ENCODE measurements around the gene ICAM2.

The ICAM2 gene

GRCh38 chr17:64004218-64004770 lies 16.1 kb downstream of the ICAM2 start:
- Histone ChIP-seq H3K36me3 (ENCODE audit: control insufficient read depth, low read length) (peaks cover 14% of the 10 kb centered on the region; the same call in 1 of the 2 replicates), H3K4me3 (ENCODE audit: low read length) (no peak overlapping the region), H3K27me3 (ENCODE audit: control insufficient read depth, low read length) (peaks cover 6% of the 10 kb centered on the region), H3K9me3 (ENCODE audit: control insufficient read depth, insufficient read depth, low read length) (no peaks in the 10 kb centered on the region), H3K4me1 (ENCODE audit: control insufficient read depth, low read length) (no peaks in the 10 kb centered on the region), H3F3A (ENCODE audit: control insufficient read depth, insufficient read depth) (no peaks in the 10 kb centered on the region), H4K20me1 (ENCODE audit: control insufficient read depth, insufficient read depth, low read depth, low read length) (no peaks in the 10 kb centered on the region), H3K27ac (ENCODE audit: low read depth, low read length) (no peak overlapping the region), H3K9me2 (replicated peaks; ENCODE audit: control insufficient read depth, low read length) (no peaks in the 10 kb centered on the region), H3K79me2 (ENCODE audit: control insufficient read depth, low read length) (0 out of 2 replicates have a peak, but pooled peaks cover 2% of the 10 kb centered on the region), H3K4me2 (ENCODE audit: low read length) (no peak overlapping the region)
- no peak for TF ChIP-seq CTCF (IDR thresholded peaks at IDR 0.05; ENCODE audit: low read depth, low read length, poor library complexity, severe bottlenecking)
- no peak for TF ChIP-seq EZH2phosphoT487 (IDR thresholded peaks at IDR 0.05; ENCODE audit: borderline replicate concordance, low read length)

GRCh38 chr17:64003526-64004121 lies 16.8 kb downstream of the ICAM2 start:
- Histone ChIP-seq H3K4me2 (ENCODE audit: low read length) (no peak overlapping the region), H3K27ac (ENCODE audit: low read depth, low read length) (no peak overlapping the region), H3K4me1 (ENCODE audit: control insufficient read depth, low read length) (peaks cover 4% of the 10 kb centered on the region), H3K9me2 (replicated peaks; ENCODE audit: control insufficient read depth, low read length) (no peaks in the 10 kb centered on the region), H3K4me3 (ENCODE audit: low read length) (no peak overlapping the region), H3K27me3 (ENCODE audit: control insufficient read depth, low read length) (peaks cover 12% of the 10 kb centered on the region), H3K79me2 (ENCODE audit: control insufficient read depth, low read length) (0 out of 2 replicates have a peak, but pooled peaks cover 2% of the 10 kb centered on the region), H3F3A (ENCODE audit: control insufficient read depth, insufficient read depth) (no peaks in the 10 kb centered on the region), H3K9me3 (ENCODE audit: control insufficient read depth, insufficient read depth, low read length) (no peaks in the 10 kb centered on the region), H3K36me3 (ENCODE audit: control insufficient read depth, low read length) (peaks cover 14% of the 10 kb centered on the region; the same call in 1 of the 2 replicates), H4K20me1 (ENCODE audit: control insufficient read depth, insufficient read depth, low read depth, low read length) (no peaks in the 10 kb centered on the region)
- no peak for TF ChIP-seq EZH2phosphoT487 (IDR thresholded peaks at IDR 0.05; ENCODE audit: borderline replicate concordance, low read length)
- no peak for TF ChIP-seq CTCF (IDR thresholded peaks at IDR 0.05; ENCODE audit: low read depth, low read length, poor library complexity, severe bottlenecking)

- no peak overlapping the region for H3K4me2 ChIP-seq (ENCODE audit: low read length)
- no peaks in the 10 kb centered on the region for H4K20me1 ChIP-seq (ENCODE audit: control insufficient read depth, insufficient read depth, low read depth, low read length)
- H3K27ac ChIP-seq (ENCODE audit: low read depth, low read length): no peak overlapping the region
- H3K9me3 ChIP-seq (ENCODE audit: control insufficient read depth, insufficient read depth, low read length): no peaks in the 10 kb centered on the region
- H3K9me2 ChIP-seq (replicated peaks; ENCODE audit: control insufficient read depth, low read length): no peaks in the 10 kb centered on the region
- no peaks in the 10 kb centered on the region for H3K79me2 ChIP-seq (ENCODE audit: control insufficient read depth, low read length)
- H3K4me1 ChIP-seq (ENCODE audit: control insufficient read depth, low read length): peaks cover 12% of the 10 kb centered on the region
- H3K36me3 ChIP-seq (ENCODE audit: control insufficient read depth, low read length): peaks cover 14% of the 10 kb centered on the region; the same call in 1 of the 2 replicates
- peaks cover 19% of the 10 kb centered on the region for H3K27me3 ChIP-seq (ENCODE audit: control insufficient read depth, low read length)
- no peak overlapping the region for H3K4me3 ChIP-seq (ENCODE audit: low read length)
- TF ChIP-seq EZH2phosphoT487 (IDR thresholded peaks at IDR 0.05; ENCODE audit: borderline replicate concordance, low read length) (no peak), CTCF (IDR thresholded peaks at IDR 0.05; ENCODE audit: low read depth, low read length, poor library complexity, severe bottlenecking) (no peak)
- H3F3A ChIP-seq (ENCODE audit: control insufficient read depth, insufficient read depth): no peaks in the 10 kb centered on the region
Measured at GRCh38 chr17:64002658-64003525, 17.5 kb downstream of the ICAM2 start.
